Heart left ventricle (tissue), 16 donors: ENCODE measurements around the gene STT3B. TPM values are rescaled to one million over a fixed set of nuclear protein-coding genes. Genes with fewer than 3 reads are reported as not detected.

Experiments
- ATAC-seq, 4 donors: fragments of 200-7000 bp; cut with Tn5 transposase; one replicate each; pipeline ENCODE4 v1.9.1; 2020 to 2022; ENCODE audit warnings: moderate library complexity in 4 of 4, mild to moderate bottlenecking in 3 of 4, moderate number of reproducible peaks in 1 of 4
- DNase-seq, 5 donors: peaks; one replicate each; pipeline ENCODE4 v3.0.0-alpha.2; 2020
- H3K27ac ChIP-seq, 12 donors: fragments of 200-600 bp; sonication (generic) in 4 of 12; one replicate each; pipeline versions ENCODE4 v1.5.0 to v1.8.0; 2016 to 2022; ENCODE audit warnings: mild to moderate bottlenecking in 2 of 12
- H3K27me3 ChIP-seq, 9 donors: fragments of 200-600 bp; sonication (generic) in 2 of 9; one replicate each; pipeline versions ENCODE4 v1.5.1 to v1.8.0; 2016 to 2022; ENCODE audit warnings: mild to moderate bottlenecking in 3 of 9
- H3K36me3 ChIP-seq, 9 donors: fragments of 200-600 bp; sonication (generic) in 2 of 9; one replicate each; pipeline versions ENCODE4 v1.5.0 to v1.8.0; 2018 to 2022; ENCODE audit warnings: mild to moderate bottlenecking in 2 of 9
- H3K4me1 ChIP-seq, 12 donors: fragments of 200-600 bp; sonication (generic) in 4 of 12; one replicate each; pipeline versions ENCODE4 v1.5.0 to v1.8.0; 2016 to 2022; ENCODE audit warnings: mild to moderate bottlenecking in 3 of 12
- H3K4me3 ChIP-seq, 12 donors: fragments of 200-600 bp; sonication (generic) in 4 of 12; one replicate each; pipeline versions ENCODE4 v1.5.0 to v1.8.0; 2017 to 2022; ENCODE audit warnings: mild to moderate bottlenecking in 9 of 12, moderate library complexity in 4 of 12
- H3K9me3 ChIP-seq, 12 donors: fragments of 200-600 bp; sonication (generic) in 4 of 12; one replicate each; pipeline versions ENCODE4 v1.5.0 to v1.8.0; 2016 to 2022; ENCODE audit warnings: mild to moderate bottlenecking in 1 of 12
- CTCF ChIP-seq, 12 donors: fragments of 200-600 bp; sonication (generic) in 4 of 12; IDR thresholded peaks; one replicate each; pipeline versions ENCODE4 v1.5.0 to v1.8.0; 2018 to 2022; ENCODE audit warnings: antibody characterized with exemption in 12 of 12, mild to moderate bottlenecking in 5 of 12
- POLR2A ChIP-seq, 2 donors: fragments of 450-650 bp; IDR thresholded peaks; one replicate each; pipeline ENCODE4 v1.6.1; 2017; ENCODE audit warnings: antibody characterized with exemption in 2 of 2, mild to moderate bottlenecking in 2 of 2, moderate library complexity in 2 of 2
- WGBS, 4 donors: extraction: QIAGEN DNeasy Blood & Tissue Kit in 2 of 4; methylation state at CpG; one replicate each; pipeline versions ENCODE4 v1.1.5 to v1.1.7; 2013 to 2018; 5-methylcytosine and 5-hydroxymethylcytosine counted together
- intact Hi-C, 10 donors: fragments of 100-400 bp; cut with DNase I; formaldehyde crosslinking; loops; one replicate each; pipeline versions ENCODE4 v1.11.1 to v1.14.2; 2022
- polyA plus RNA-seq, 2 donors: library from polyadenylated mRNA; stranded (reverse); fragments of 200-250 nt; gene quantifications; one replicate each; pipeline ENCODE4 v1.2.3, GENCODE V29; 2013
- total RNA-seq, 9 donors: library from RNA; depleted of rRNA in 2 of 9; stranded (reverse); fragments of >200 nt in 2 of 9; fragmentation: NEBNext Ultra II Directional in 3 of 9; extraction: Animal tissue kit (Norgen Biotek cat#: 25700) in 3 of 9; gene quantifications; one replicate each; pipeline versions ENCODE4 v1.1.0 to v1.2.4, GENCODE V29; 2016 to 2023
- donor health status: ischemic (EF 13 %, LVEDD 7.1; RV severe dilation, severe dysfunction).
- donor health status: healthy with polysubstance abuse.
- donor health status: DM: no; HTN: yes; CAD: no.
- donor health status: DM: no; HTN: no; CAD: no.
- donor health status: ischemic (EF 25% LVEDD 6.9; RV normal size, moderate dysfunction).
- donor health status: ischemic (EF 25% LVEDD 5.7; RV mildly dilated, moderate dysfunction).
- donor health status: healthy.
- donor health status: DM: yes; HTN: yes; CAD: no.
- donor health status: ischemic (EF 35%, LVEDD 5.7; RV mildly dilated, moderate dysfunction).
- donor health status: nonischemic (EF 11% LVEDD 7.7; RV severe dilation, severe dysfunction).
- donor health status: DM: yes; HTN: yes; CAD: no.
- donor health status: PGD.
- donor health status: ischemic (EF 29% LVEDD 5.4; RV normal size, mild dysfunction).
- donor health status: nonischemic (EF 23%, LVEDD 6.1; RV moderate dilation, normal function).

The STT3B gene
- total and polyA plus RNA-seq, 11 donors = 30.2 to 109 (median 90.4) TPM

GRCh38 chr3:31673950-31674349, 141.2 kb downstream of the STT3B start:
- H3K27me3 ChIP-seq = no peaks in the 10 kb centered on the region
- DNase-seq (no peak), ATAC-seq (no peak)
- peaks cover 0 to 19% (median 0%) of the 10 kb centered on the region in 12 donors for H3K4me1 ChIP-seq
- TF ChIP-seq CTCF (IDR thresholded peaks at IDR 0.05) (no peak), POLR2A (IDR thresholded peaks at IDR 0.05) (no peak)
- H3K27ac ChIP-seq = no peak overlapping the region
- no peaks in the 10 kb centered on the region for H3K9me3 ChIP-seq
- H3K36me3 ChIP-seq = no peaks in the 10 kb centered on the region
- intact Hi-C loops = no loop called here
- WGBS, 4 donors = 98 to 100% (median 100%) methylated on average over 1 of the region's 1 CpG
- H3K4me3 ChIP-seq = no peak overlapping the region

GRCh38 chr3:31676556-31676955, 143.8 kb downstream of the STT3B start:
- Histone ChIP-seq H3K36me3 (no peaks in the 10 kb centered on the region), H3K9me3 (no peaks in the 10 kb centered on the region), H3K27me3 (no peaks in the 10 kb centered on the region), H3K27ac (no peak overlapping the region), H3K4me1 (peaks cover 0 to 5% (median 0%) of the 10 kb centered on the region in 12 donors), H3K4me3 (no peak overlapping the region)
- ATAC-seq (no peak), DNase-seq (no peak)
- TF ChIP-seq CTCF (IDR thresholded peaks at IDR 0.05) (no peak), POLR2A (IDR thresholded peaks at IDR 0.05) (no peak)
- intact Hi-C loops = no loop called here
- WGBS, 4 donors = 86 to 93% (median 89%) methylated on average over 8 of the region's 8 CpGs

- Histone ChIP-seq H3K9me3 (no peaks in the 10 kb centered on the region), H3K4me1 (no peaks in the 10 kb centered on the region), H3K27me3 (no peaks in the 10 kb centered on the region), H3K4me3 (no peak overlapping the region), H3K27ac (no peak overlapping the region), H3K36me3 (peaks cover 0 to 14% (median 0%) of the 10 kb centered on the region in 9 donors)
- 79 to 93% (median 87%) methylated on average over 10 of the region's 10 CpGs for WGBS, 4 donors
- TF ChIP-seq CTCF (IDR thresholded peaks at IDR 0.05) (no peak), POLR2A (IDR thresholded peaks at IDR 0.05) (no peak)
- ATAC-seq (no peak), DNase-seq (no peak)
- intact Hi-C loops = no loop called here
Observed at GRCh38 chr3:31680072-31680870, 147.5 kb downstream of the STT3B start.
